ENCODE data around the gene ATP10B.

DNA sequence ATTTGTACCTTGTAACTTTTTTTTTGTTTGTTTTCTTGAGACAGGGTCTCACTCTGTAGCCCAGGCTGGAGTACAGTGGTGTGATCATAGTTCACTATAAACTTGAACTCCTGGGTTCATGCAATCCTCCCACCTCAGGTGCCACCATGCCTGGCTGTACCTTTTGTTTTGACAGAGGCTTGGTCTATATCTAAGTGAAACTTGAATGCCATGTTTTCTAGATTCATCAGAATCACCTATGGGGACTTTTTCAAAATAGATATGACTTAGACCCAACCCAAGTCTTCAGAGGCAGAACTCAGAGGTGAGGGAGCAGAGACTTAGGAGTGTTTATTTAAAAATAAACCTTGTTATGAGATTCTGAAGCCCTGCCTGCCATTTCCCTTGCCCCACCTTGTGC, 301.9 kb downstream of the ATP10B start:
- TF ChIP-seq, protein P1, sequence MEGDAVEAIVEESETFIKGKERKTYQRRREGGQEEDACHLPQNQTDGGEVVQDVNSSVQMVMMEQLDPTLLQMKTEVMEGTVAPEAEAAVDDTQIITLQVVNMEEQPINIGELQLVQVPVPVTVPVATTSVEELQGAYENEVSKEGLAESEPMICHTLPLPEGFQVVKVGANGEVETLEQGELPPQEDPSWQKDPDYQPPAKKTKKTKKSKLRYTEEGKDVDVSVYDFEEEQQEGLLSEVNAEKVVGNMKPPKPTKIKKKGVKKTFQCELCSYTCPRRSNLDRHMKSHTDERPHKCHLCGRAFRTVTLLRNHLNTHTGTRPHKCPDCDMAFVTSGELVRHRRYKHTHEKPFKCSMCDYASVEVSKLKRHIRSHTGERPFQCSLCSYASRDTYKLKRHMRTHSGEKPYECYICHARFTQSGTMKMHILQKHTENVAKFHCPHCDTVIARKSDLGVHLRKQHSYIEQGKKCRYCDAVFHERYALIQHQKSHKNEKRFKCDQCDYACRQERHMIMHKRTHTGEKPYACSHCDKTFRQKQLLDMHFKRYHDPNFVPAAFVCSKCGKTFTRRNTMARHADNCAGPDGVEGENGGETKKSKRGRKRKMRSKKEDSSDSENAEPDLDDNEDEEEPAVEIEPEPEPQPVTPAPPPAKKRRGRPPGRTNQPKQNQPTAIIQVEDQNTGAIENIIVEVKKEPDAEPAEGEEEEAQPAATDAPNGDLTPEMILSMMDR (conservative IDR thresholded peaks at IDR 0.05): no peak
- no peak for TF ChIP-seq ZFX (IDR thresholded peaks at IDR 0.05)
